GM21515 (cell line): Measurements from ENCODE around the gene ACRBP.

Experiments used
- ATAC-seq: cut with Tn5 transposase; IDR thresholded peaks from one replicate; pipeline ENCODE4 v1.9.1; 2021; ENCODE audit not compliant: unreplicated experiment

ACRBP gene

GRCh38 chr12:6650832-6651231 is 3.6 kb upstream of the ACRBP start:
- no peak for ATAC-seq

GRCh38 chr12:6646276-6647082 is 753 bp downstream of the ACRBP start:
- ATAC-seq: no peak

DNA sequence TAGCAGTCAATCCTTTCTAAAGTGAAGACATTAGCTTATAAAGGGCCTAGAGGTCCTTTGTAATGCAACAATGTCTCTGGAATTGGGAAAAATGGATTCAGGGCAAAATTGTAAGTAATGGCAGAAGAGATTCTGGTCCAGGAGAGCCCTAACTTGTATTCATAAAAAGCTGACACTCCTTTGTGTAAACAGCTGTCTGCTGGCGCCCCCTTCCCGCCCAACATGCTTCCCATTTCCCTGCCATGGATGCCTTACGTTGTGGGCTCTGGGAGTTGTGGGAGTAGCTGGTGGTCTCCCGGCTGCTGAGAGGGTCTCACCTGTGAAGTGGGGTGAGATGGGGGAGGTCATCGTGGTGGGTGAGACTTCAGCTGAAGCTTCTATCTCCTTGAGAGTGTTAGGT is 2.3 kb downstream of the ACRBP start:
- no peak for ATAC-seq

- no peak for ATAC-seq
Measured at GRCh38 chr12:6644257-6644596, 3.0 kb downstream of the ACRBP start.

DNA sequence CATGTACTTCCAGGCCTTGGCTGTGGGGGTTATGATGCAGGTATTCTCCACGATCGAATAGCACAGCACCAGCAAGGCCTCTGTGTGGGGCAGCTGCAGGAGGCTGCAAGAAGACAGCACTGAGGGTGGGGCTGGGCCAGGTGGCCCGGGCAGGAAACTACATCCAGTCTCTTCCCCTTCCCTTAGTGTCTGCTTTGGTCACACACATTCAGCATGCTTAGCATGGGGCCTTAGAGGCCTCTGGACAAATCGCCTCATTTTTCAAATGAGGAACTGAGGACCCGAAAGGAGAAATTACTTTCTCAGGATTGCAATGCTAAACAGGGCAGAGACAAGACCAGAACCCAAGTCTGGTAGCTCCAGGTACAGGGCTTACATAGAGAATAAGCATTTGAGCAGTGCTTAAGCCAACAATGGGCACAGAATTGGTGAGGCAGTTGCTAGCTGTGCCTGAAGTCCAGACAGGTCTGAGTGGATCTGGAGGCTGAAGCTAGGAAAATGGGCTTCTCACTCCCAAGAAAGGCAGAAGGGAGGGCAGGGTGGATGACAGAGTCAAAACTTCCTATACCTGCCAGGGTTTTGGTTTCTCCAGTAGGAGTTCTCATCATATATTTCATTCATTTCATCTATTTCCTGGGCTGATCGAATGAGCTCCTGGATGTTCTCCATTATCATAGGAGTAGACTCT is 3.5 kb downstream of the ACRBP start:
- ATAC-seq: no peak

GRCh38 chr12:6641131-6641530 is 6.1 kb downstream of the ACRBP start:
- no peak for ATAC-seq

- no peak for ATAC-seq
Measured at GRCh38 chr12:6640497-6640896, 6.7 kb downstream of the ACRBP start.

DNA sequence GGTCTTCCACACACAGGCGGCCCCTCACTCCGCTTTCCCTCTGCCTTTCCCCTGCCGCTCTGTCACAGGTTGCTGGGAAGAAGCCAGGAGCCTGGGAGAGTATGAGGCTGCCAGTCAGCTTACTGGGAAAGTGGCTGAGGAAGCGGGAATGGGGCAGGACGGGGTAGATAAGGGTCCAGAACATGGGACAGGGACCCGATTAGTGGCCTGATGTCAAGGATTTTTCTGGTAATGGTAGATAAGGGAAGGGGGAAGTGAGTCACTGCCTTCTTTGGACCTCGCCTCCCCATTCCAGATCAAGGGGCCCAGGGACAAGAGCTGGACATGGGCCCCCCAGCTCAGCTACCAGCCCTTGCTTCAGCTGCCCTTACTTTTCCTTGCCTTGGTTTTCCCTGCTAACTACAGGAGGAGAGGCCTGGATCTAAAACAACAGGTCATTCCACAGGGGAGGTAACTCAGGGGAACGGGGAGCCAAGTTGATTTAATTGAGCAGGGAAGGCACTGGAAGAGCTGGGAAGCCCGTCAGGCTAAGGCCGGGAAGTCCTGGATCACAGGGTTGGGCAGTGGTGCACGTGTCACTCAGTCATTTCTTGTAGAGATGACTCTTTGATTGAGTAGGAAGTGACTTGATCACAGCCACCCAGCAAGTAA is 8.0 kb downstream of the ACRBP start:
- no peak for ATAC-seq

- ATAC-seq: no peak
Measured at GRCh38 chr12:6638305-6638704, 8.9 kb downstream of the ACRBP start.

DNA sequence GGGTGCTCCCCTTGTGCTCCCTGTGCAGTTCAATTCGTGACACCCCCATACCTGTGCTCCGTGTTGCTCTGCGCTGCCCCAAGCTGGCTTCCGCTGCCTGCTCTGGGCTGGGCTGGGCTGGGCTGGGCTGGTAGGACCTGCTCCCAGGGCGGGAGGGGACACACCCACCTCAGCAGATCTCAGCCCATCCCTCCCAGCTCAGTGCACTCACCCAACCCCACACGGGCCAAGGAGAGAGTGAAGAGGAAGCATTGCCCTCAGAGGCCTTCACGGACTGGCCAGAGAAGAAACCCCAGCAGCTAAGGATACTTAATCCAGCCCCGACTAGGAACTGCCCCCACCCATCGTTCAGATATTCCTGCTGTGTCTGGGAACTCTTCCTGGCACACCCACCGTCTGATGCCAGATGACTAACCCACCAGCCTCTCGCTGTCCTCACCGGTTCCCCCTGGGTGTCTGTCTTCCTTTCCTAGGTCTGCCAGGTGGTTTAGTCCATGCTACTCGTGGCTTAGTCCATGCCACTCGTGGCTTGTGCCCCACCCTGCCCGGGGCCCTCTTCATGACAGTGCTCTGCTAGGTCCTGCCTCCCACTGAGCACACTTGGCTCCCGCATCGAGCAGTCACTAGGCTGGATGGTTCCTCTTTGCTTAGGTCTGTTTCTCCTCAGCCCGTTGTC is 11.2 kb downstream of the ACRBP start, which contains the start of gene LPAR5:
TSS of gene LPAR5 (minus strand) at position 104 of the 676 bp plus-strand sequence. CDS start 14,711 bp downstream, outside the sequence.
- ATAC-seq: no peak

- no peak for ATAC-seq
Measured at GRCh38 chr12:6635375-6635855, 11.8 kb downstream of the ACRBP start.

DNA sequence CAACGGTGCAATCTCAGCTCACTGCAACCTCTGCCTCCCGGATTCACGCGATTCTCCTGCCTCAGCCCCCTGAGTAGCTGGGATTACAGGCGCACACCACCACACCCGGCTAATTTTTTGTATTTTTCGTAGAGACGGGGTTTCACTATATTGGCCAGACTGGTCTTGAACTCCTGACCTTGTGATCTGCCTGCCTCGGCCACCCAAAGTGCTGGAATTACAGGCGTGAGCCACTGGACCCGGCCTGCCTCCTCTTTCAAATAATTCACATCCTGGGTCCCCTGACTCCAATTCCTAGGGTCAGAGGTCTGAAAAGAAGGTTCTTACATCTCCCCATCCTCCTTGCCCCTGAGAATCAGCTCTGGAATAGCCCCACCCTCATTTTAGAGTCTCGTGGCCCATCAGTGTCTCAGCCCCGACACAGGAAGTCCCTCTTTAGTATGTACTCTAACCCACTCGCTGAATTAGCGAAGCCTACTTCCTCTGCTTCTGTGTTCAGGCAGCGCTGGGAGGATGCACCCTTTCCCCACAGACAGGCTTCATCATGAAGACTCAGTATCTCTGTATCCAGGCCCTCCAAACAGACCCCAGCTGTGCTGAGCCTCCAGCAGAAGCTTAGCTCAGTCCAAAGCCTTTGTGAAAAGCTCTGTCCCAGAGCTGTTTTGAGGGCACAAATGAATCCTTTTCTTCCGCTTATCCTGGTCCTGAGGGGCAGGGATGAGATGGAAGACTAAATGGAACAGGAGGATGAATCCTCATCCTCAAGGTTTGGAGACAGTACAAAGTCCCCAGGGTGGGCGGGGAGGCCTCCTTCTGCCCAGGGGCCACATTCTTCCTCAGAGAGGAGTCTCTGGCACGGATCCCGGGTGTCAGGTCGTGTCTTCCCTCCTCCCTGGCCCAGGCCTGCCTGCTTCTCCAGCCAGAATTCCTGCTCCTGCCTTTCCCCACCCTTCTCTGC is 14.9 kb downstream of the ACRBP start:
- ATAC-seq: peak; percentile 60

GRCh38 chr12:6631549-6631961 is 15.7 kb downstream of the ACRBP start:
- no peak for ATAC-seq

DNA sequence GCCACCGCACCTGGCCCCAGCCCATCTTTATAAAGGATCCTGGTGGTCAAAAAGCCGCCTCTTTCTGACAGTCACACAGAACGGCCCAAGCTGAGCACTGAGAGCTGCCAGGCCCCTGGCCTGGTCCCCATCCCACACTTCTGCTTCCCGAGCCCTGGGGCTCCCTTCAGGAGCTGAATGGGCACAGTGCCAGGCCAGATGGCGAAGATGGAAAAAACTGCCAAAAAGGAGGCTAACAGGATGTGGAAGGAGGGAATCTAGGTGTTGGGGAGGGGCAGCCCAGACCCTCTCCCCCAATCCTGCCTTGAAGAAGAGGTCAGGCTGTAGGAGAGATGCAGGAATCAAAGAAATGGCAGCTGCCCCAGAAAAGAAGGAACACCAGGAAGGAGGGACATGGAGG is 16.5 kb downstream of the ACRBP start:
- ATAC-seq: no peak

DNA sequence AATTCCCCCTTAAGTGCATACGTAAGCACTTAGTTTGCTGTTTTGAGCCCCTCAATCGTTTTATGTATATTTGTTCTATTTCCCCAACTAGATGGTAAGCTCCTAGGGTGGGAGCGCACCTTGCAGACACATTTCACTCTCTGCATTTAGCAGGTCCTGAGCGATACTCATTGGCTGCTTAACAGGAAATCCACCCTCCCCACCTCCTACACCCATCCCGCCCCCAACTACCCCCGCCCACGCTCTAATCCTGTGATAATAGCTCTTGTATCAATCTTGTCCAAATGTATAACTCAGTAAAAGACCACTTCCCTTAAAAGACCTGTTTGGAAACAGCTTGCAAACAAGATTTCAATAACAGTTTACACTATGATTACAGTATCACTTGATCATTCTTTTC is 19.6 kb downstream of the ACRBP start:
- no peak for ATAC-seq

DNA sequence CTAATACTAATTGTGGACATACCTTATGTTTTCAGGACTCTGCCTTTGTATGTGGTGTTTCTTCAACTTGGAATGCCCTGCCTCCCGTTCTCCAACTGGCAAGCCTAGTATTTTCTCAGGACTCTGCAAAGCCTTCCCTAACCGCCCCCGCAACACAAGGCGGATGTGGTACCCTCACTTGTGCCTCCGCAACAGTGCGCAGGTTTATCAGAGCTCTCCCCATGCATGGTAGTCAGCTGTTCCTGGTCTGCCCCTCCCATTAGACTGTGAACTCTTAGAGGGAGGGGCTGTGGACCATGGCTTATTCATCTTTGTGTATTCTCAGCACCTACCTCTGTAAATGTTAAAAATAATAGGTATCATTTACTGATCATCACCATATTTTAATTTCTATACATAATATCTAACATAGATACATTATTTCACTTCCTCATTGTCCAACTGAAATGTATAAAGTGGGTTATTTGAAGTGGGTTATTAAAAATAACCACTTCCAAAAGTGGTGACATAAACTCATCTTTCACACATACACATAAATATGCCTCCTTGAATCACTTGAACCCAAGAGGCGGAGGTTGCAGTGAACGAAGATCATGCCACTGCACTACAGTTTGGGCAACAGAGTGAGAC is 20.5 kb downstream of the ACRBP start:
- no peak for ATAC-seq

DNA sequence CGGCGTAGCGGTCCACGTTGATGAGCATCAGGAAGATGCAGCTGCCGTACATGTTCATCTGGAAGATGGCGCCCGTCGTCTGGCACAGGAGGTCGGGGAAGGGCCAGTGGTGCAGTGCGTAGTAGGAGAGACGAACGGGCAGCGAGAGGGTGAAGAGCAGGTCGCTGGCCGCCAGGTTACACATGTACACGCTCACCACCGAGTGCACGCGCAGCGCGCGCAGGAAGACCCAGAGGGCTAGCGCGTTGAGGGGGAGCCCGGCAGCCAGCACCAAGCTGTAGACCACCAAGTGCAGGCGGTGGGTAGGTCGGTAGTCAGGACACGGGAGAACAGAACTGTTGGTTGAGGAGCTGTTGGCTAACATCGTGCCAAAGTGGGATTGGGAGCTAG is 26.4 kb downstream of the ACRBP start:
- ATAC-seq: no peak

DNA sequence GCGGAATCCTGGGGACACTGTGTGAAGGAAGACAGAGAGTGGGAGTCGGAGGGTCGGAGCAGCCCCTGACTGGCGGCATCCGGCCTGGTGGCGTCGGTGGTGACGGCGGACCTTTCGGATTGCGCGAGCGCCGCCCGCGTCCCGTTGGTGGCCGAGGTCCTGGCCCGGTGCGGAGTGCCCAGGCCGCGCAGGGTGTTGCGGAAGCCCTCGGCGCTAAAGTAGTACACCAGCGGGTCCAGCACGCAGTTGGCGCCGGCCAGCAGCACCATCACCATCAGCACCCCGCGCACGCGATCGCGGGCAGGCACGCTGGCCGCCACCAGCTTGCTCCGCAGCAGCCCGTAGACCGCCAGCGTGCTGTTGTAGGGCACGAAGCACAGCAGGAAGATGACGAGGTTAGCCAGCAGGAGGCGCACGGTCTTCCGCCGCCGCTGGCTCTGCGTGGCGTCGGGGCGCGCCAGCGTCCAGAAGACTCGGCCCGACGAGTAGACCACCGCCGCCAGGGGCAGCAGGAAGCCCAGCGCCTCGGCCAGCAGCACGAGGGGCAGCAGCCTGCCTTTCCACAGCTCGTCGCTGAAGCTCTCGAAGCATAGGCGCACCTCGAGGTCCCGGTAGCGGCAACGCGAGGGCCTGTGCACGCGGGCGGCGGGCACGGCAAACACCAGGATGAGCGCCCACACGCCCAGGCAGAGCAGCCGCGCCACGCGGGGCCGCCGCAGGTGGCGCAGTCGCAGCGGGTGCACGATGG is 26.9 kb downstream of the ACRBP start:
- ATAC-seq: no peak
